ENCODE measurements around the gene DAB2. TPM values are rescaled to one million over a fixed set of nuclear protein-coding genes. Genes with fewer than 3 reads are reported as not detected.

DAB2 gene
- polyA plus RNA-seq, 1 donor (not counting 4 experiments of a cell fraction or from before 2014, with no cell fraction given): 10.4 TPM

DNA sequence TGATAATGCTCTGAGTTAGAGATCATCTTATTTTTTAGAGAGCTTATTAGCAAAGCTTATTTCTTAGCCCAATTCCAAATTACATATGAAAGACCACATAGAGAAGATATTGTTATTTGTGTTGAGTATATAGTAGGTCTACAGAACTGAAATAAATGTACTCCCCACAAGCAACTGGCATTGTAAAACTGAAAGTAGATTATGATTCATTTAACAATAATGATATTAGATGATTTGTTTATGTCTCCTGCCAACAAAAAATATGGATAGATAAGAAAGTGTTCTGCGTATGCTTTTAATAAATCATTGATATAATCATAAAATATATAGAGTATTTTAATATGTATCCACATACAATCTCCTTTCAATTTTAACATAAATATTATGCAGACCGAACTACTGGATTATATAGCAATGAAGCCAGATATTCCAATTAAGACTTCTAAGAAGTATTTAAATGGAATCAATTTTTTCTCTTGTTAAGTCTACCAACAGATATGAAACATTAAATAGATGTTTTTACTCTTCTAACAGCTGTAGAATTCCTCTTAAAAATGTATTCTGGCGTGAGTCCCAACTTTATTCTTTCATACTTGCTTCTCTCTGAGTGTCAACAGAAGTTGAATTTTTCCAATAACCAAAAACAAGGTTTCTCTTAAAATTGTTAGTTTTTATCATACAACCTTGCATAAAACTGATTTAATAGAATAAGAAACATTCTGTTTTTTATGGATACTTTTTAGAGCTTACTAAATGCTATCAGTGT lies 15.6 kb upstream of the DAB2 start:
- Histone ChIP-seq H3K9ac (ENCODE audit: control insufficient read depth, extremely low read depth, insufficient read depth, low read length) (no peak overlapping the region), H3K4me3 (ENCODE audit: control insufficient read depth in 2 of 3, extremely low read depth in 1 of 3, insufficient read depth in 2 of 3, low read depth in 1 of 3, low read length in 3 of 3) (no peak overlapping the region), H3K36me3 (ENCODE audit: control insufficient read depth in 2 of 2, extremely low read depth in 1 of 2, insufficient read depth in 2 of 2, low read length in 2 of 2) (no peaks in the 10 kb centered on the region), H3K27me3 (ENCODE audit: control insufficient read depth, extremely low read depth, insufficient read depth, low read length) (no peaks in the 10 kb centered on the region), H3K9me3 (ENCODE audit: control insufficient read depth, low read depth, low read length) (no peaks in the 10 kb centered on the region), H3K9me1 (ENCODE audit: control insufficient read depth, extremely low read depth, insufficient read depth, low read length) (no peaks in the 10 kb centered on the region), H3K79me2 (ENCODE audit: control insufficient read depth, insufficient read depth, low read length) (no peaks in the 10 kb centered on the region), H3K4me1 (ENCODE audit: control insufficient read depth, extremely low read depth, insufficient read depth, low read length) (no peaks in the 10 kb centered on the region), H3K4me2 (ENCODE audit: control insufficient read depth, extremely low read depth, insufficient read depth, low read depth, low read length) (no peak overlapping the region), H3K27ac (ENCODE audit: control insufficient read depth, insufficient read depth, low read length) (no peak overlapping the region), H2AFZ (ENCODE audit: control insufficient read depth, low read length) (no peak overlapping the region), H4K20me1 (ENCODE audit: control insufficient read depth, extremely low read depth, insufficient read depth, low read length) (no peaks in the 10 kb centered on the region)
- DNase-seq (ENCODE audit: low read depth, low spot score) (no peak), FAIRE-seq (no peak)
- TF ChIP-seq, protein P1, sequence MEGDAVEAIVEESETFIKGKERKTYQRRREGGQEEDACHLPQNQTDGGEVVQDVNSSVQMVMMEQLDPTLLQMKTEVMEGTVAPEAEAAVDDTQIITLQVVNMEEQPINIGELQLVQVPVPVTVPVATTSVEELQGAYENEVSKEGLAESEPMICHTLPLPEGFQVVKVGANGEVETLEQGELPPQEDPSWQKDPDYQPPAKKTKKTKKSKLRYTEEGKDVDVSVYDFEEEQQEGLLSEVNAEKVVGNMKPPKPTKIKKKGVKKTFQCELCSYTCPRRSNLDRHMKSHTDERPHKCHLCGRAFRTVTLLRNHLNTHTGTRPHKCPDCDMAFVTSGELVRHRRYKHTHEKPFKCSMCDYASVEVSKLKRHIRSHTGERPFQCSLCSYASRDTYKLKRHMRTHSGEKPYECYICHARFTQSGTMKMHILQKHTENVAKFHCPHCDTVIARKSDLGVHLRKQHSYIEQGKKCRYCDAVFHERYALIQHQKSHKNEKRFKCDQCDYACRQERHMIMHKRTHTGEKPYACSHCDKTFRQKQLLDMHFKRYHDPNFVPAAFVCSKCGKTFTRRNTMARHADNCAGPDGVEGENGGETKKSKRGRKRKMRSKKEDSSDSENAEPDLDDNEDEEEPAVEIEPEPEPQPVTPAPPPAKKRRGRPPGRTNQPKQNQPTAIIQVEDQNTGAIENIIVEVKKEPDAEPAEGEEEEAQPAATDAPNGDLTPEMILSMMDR (optimal IDR thresholded peaks at IDR 0.05 in 1 of 3, IDR thresholded peaks at IDR 0.05 in 1 of 3, conservative IDR thresholded peaks at IDR 0.05 in 1 of 3; ENCODE audit: extremely low read depth in 1 of 3, insufficient read depth in 2 of 3, low read length in 3 of 3): no peak
- no peak for TF ChIP-seq EZH2 (IDR thresholded peaks at IDR 0.05; ENCODE audit: low read length)
- dilution Hi-C loops (cut with MboI; ENCODE audit: extremely low pct_ligation_motif_present, low sequenced_read_pairs): no loop called here

- H3K27me3 ChIP-seq (ENCODE audit: control insufficient read depth, extremely low read depth, insufficient read depth, low read length): no peaks in the 10 kb centered on the region
- H3K79me2 ChIP-seq (ENCODE audit: control insufficient read depth, insufficient read depth, low read length): no peaks in the 10 kb centered on the region
- H3K9me1 ChIP-seq (ENCODE audit: control insufficient read depth, extremely low read depth, insufficient read depth, low read length): no peaks in the 10 kb centered on the region
- TF ChIP-seq, protein P1 (optimal IDR thresholded peaks at IDR 0.05 in 1 of 3, IDR thresholded peaks at IDR 0.05 in 1 of 3, conservative IDR thresholded peaks at IDR 0.05 in 1 of 3; ENCODE audit: extremely low read depth in 1 of 3, insufficient read depth in 2 of 3, low read length in 3 of 3): no peak
- TF ChIP-seq EZH2 (IDR thresholded peaks at IDR 0.05; ENCODE audit: low read length): no peak
- H3K36me3 ChIP-seq (ENCODE audit: control insufficient read depth in 2 of 2, extremely low read depth in 1 of 2, insufficient read depth in 2 of 2, low read length in 2 of 2): no peaks in the 10 kb centered on the region
- no peak overlapping the region for H3K9ac ChIP-seq (ENCODE audit: control insufficient read depth, extremely low read depth, insufficient read depth, low read length)
- H4K20me1 ChIP-seq (ENCODE audit: control insufficient read depth, extremely low read depth, insufficient read depth, low read length): no peaks in the 10 kb centered on the region
- H3K9me3 ChIP-seq (ENCODE audit: control insufficient read depth, low read depth, low read length): no peaks in the 10 kb centered on the region
- no peaks in the 10 kb centered on the region for H3K4me1 ChIP-seq (ENCODE audit: control insufficient read depth, extremely low read depth, insufficient read depth, low read length)
- no peak overlapping the region for H3K27ac ChIP-seq (ENCODE audit: control insufficient read depth, insufficient read depth, low read length)
- no peak overlapping the region for H3K4me3 ChIP-seq (ENCODE audit: control insufficient read depth in 2 of 3, extremely low read depth in 1 of 3, insufficient read depth in 2 of 3, low read depth in 1 of 3, low read length in 3 of 3)
- no peak overlapping the region for H2AFZ ChIP-seq (ENCODE audit: control insufficient read depth, low read length)
- DNase-seq (ENCODE audit: low read depth, low spot score): no peak
- H3K4me2 ChIP-seq (ENCODE audit: control insufficient read depth, extremely low read depth, insufficient read depth, low read depth, low read length): no peak overlapping the region
- dilution Hi-C loops (cut with MboI; ENCODE audit: extremely low pct_ligation_motif_present, low sequenced_read_pairs): no loop called here
- no peak for FAIRE-seq
Observed at GRCh38 chr5:39439582-39440162, 14.9 kb upstream of the DAB2 start.
